Peyer's patch (tissue), 4 donors: ENCODE measurements around the gene PLD1.

ENCODE experiments used
- POLR2A ChIP-seq, 2 donors: fragments of 450-650 bp; IDR thresholded peaks; one replicate each; pipeline ENCODE4 v1.5.1; 2017; ENCODE audit warnings: antibody characterized with exemption in 2 of 2, mild to moderate bottlenecking in 2 of 2, moderate library complexity in 2 of 2
- TF ChIP-seq, protein P1 (sequence below), 6 experiments: fragments of 450-650 bp in 4 of 6; fragments of 200-600 bp in 2 of 6; sonication (generic) in 1 of 6; IDR thresholded peaks; one replicate each; pipeline ENCODE4 v1.5.1; 2017 to 2019; ENCODE audit warnings: antibody characterized with exemption in 6 of 6, mild to moderate bottlenecking in 3 of 6, moderate library complexity in 1 of 6

GRCh38 chr3:171815973-171816595 is 5.8 kb upstream of the PLD1 start:
- TF ChIP-seq, protein P1, sequence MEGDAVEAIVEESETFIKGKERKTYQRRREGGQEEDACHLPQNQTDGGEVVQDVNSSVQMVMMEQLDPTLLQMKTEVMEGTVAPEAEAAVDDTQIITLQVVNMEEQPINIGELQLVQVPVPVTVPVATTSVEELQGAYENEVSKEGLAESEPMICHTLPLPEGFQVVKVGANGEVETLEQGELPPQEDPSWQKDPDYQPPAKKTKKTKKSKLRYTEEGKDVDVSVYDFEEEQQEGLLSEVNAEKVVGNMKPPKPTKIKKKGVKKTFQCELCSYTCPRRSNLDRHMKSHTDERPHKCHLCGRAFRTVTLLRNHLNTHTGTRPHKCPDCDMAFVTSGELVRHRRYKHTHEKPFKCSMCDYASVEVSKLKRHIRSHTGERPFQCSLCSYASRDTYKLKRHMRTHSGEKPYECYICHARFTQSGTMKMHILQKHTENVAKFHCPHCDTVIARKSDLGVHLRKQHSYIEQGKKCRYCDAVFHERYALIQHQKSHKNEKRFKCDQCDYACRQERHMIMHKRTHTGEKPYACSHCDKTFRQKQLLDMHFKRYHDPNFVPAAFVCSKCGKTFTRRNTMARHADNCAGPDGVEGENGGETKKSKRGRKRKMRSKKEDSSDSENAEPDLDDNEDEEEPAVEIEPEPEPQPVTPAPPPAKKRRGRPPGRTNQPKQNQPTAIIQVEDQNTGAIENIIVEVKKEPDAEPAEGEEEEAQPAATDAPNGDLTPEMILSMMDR (IDR thresholded peaks at IDR 0.05): no peak
- no peak for TF ChIP-seq POLR2A (IDR thresholded peaks at IDR 0.05)
